ENCODE measurements around the gene FOXP1. TPM values are rescaled to one million over a fixed set of nuclear protein-coding genes. Genes with fewer than 3 reads are reported as not detected.
"Not testable (repeated sequence)": the region's sequence is repeated elsewhere in the genome, so short reads cannot be mapped to it uniquely, and the experiment has no call there.

FOXP1 gene
- total and polyA plus RNA-seq, 3 donors from 2014 or later: 37.8 to 105 (median 75.9) TPM

GRCh38 chr3:71327936-71328335, 255.6 kb downstream of the FOXP1 start:
- 91 to 94% methylated on average over 4 of the region's 4 CpGs for WGBS, 2 donors
- TF ChIP-seq CTCF (IDR thresholded peaks at IDR 0.05) (no peak), POLR2A (IDR thresholded peaks at IDR 0.05) (no peak)
- DNase-seq: no peak
- H3K4me1 ChIP-seq: peaks cover 4% of the 10 kb centered on the region
- intact Hi-C loops (cut with DNase I; ENCODE audit: low total_unique reads): no loop called here
- no peaks in the 10 kb centered on the region for H3K9me3 ChIP-seq
- H3K36me3 ChIP-seq (ENCODE audit: low read depth, missing control alignments): no peaks in the 10 kb centered on the region
- no peak overlapping the region for H3K4me3 ChIP-seq
- H3K27ac ChIP-seq: no peak overlapping the region
- no peaks in the 10 kb centered on the region for H3K27me3 ChIP-seq

- WGBS, 2 donors: 82 to 84% methylated on average over 3 of the region's 3 CpGs
- Histone ChIP-seq H3K36me3 (ENCODE audit: low read depth, missing control alignments) (no peaks in the 10 kb centered on the region), H3K4me1 (no peaks in the 10 kb centered on the region), H3K27me3 (no peaks in the 10 kb centered on the region), H3K27ac (no peak overlapping the region), H3K9me3 (no peaks in the 10 kb centered on the region), H3K4me3 (no peak overlapping the region)
- intact Hi-C loops (cut with DNase I; ENCODE audit: low total_unique reads): no loop called here
- TF ChIP-seq CTCF (IDR thresholded peaks at IDR 0.05): no peak
- TF ChIP-seq POLR2A (IDR thresholded peaks at IDR 0.05): no peak
- no peak for DNase-seq
Observed at GRCh38 chr3:71325715-71326114, 257.8 kb downstream of the FOXP1 start.

- H3K27ac ChIP-seq; H3K4me3 ChIP-seq; DNase-seq; H3K9me3 ChIP-seq; H3K27me3 ChIP-seq; H3K36me3 ChIP-seq (ENCODE audit: low read depth, missing control alignments); intact Hi-C loops (cut with DNase I; ENCODE audit: low total_unique reads); H3K4me1 ChIP-seq: not testable (repeated sequence)
- WGBS, 2 donors: 79 to 94% methylated on average over 5 of the region's 5 CpGs
Observed at GRCh38 chr3:71324224-71324623, 259.3 kb downstream of the FOXP1 start.

- Histone ChIP-seq H3K4me3 (no peak overlapping the region), H3K27me3 (no peaks in the 10 kb centered on the region), H3K4me1 (no peaks in the 10 kb centered on the region), H3K9me3 (no peaks in the 10 kb centered on the region), H3K36me3 (ENCODE audit: low read depth, missing control alignments) (no peaks in the 10 kb centered on the region), H3K27ac (no peak overlapping the region)
- no peak for DNase-seq
- WGBS, 2 donors: 96 to 97% methylated on average over 5 of the region's 5 CpGs
- intact Hi-C loops (cut with DNase I; ENCODE audit: low total_unique reads): no loop called here
- no peak for TF ChIP-seq POLR2A (IDR thresholded peaks at IDR 0.05)
- no peak for TF ChIP-seq CTCF (IDR thresholded peaks at IDR 0.05)
Observed at GRCh38 chr3:71323558-71323957, 260.0 kb downstream of the FOXP1 start.

- Histone ChIP-seq H3K36me3 (ENCODE audit: low read depth, missing control alignments) (no peaks in the 10 kb centered on the region), H3K27me3 (no peaks in the 10 kb centered on the region), H3K4me1 (no peaks in the 10 kb centered on the region), H3K9me3 (no peaks in the 10 kb centered on the region), H3K4me3 (no peak overlapping the region), H3K27ac (no peak overlapping the region)
- TF ChIP-seq CTCF (IDR thresholded peaks at IDR 0.05) (no peak), POLR2A (IDR thresholded peaks at IDR 0.05) (no peak)
- intact Hi-C loops (cut with DNase I; ENCODE audit: low total_unique reads): no loop called here
- DNase-seq: no peak
- 86 to 95% methylated on average over 1 of the region's 1 CpG for WGBS, 2 donors
Observed at GRCh38 chr3:71322154-71322553, 261.4 kb downstream of the FOXP1 start.
